NCI-H146 treated with DMSO at 0.1 percent for 48 hours (cell line): ENCODE results near the gene MAP3K4.

Experiments used
- DNase-seq: peaks from one replicate; lab custom pipeline; 2025; ENCODE audit not compliant: unreplicated experiment; lab: John Stamatoyannopoulos, UW

Gene MAP3K4

GRCh38 chr6:161138543-161139303 is 147.2 kb downstream of the MAP3K4 start:
- no peak for DNase-seq

GRCh38 chr6:161139304-161139765 is 147.8 kb downstream of the MAP3K4 start:
- DNase-seq: no peak

DNA sequence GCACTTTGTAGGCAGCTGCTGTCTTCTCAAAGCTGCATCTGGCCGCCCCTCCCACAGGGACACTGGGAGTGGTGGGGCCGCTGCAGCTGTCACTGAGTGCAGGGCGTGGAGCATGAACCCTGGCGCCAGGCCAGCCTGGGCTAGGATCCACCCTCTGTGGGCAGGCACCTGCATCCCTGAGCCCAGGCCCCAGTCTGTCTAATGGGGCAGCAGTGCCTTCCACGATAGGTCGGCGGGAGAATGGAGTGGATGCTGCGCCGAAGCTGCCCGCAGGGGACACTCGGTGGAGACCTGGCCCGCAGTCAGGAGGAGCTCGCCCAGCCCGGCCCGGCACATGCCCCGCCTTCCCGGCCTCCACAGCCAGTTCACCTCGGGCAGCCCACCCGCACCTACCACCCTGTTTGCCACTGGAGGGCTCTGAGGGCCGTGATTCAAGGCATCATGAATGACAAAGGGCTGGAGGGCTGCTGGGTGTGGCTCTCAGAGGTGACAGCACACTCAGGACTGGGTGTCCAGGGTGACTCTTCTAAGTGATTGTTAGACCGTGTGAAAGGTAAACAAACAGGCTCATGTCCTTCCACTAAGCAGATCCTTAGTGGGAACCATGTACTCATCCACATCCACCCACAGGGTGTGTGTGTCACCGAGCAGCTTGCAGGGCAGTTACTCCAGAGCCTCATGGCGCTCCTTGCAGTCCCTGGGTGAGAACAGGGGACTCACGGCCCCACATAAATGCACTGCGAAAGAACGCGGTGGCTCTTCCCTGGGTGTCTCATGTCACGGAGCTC is 148.4 kb downstream of the MAP3K4 start:
- DNase-seq: no peak

- no peak for DNase-seq
Measured at GRCh38 chr6:161140554-161140875, 148.9 kb downstream of the MAP3K4 start.

- peak; percentile 9 for DNase-seq
Measured at GRCh38 chr6:161141173-161141572, 149.6 kb downstream of the MAP3K4 start.

GRCh38 chr6:161142957-161143296 is 151.4 kb downstream of the MAP3K4 start:
- DNase-seq: no peak

DNA sequence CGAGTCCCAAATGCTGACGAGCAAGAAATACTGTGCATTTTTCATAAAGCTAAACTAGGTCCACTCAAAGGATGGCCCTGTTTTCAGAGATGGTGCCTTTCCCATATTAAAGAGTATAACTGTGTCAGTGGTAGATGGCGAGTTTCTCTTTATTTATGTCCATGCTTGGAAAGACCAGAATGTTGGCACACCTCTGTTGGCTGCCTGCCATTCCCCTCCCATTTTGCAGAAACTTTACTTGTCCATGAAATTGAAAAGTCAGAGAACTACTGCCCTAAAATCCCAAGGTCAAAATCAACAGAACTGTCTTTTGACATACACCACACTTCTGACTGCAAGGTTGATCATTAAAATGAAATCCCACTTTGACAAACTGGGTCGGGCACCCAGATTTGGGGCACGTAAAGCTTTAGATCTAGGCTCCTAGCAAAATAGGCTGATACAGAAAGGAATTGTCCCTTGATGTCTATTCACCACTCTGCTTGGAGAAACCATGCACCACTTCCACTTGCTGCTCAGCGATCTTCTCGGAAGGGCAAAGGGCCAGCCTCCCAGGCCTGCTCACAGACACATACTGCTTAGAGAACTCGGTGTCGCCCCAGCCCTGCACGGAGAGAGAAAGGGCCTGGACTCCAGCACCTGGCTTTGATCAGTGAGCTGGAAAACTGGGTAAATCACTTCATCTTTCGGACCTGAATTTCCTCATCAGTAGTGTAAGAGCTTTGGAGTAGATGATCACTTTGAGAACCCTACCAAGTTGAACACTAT is 152.3 kb downstream of the MAP3K4 start:
- no peak for DNase-seq

GRCh38 chr6:161150136-161150535 is 158.6 kb downstream of the MAP3K4 start:
- no peak for DNase-seq

DNA sequence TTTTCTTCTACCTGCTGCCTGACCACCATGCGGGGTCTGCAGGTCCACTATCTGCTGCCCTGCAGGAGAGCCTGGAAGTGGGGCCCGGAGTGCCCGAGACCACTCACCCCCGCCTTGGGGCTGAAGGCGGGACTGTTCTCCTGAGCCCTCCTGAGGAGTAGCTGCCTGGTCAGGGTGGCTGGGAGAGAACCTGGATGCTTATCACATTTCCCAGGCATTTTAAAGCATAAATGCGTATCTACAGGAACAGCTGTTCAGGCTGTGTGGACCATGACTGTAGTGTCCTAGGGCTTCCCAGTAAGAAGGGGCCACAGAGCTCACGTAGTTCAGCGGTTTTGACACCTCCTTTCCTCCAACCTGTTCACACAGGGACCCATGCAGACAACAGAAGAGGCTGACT is 159.0 kb downstream of the MAP3K4 start:
- DNase-seq: no peak

DNA sequence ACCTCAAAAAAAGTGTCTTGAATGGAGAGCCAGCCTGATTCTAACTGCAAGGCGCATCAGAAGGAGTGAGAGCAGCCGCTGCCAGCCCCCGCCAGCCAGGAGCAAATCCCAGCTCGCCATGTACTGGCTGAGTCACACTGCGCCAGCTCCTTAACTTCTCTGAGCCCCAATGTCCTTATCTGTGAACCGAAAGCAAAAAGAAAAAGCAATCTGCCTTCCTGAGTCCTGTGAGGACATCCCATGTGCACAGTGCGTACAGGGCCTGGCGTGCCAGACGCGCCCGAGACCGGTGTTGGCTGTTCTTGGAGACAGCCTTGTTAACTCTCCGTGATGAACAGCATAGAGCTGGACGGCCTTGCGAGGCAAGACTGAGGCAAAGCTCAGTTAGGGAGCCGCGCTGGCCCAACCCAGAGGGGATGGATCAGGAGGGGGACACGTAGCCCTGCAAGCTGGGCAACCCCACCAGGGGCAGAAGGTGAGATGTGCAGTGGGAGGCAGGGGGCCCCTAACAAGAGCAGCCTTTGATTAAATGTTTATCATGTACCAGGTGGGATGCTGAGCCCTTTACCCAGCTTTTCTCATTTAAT is 159.6 kb downstream of the MAP3K4 start:
- no peak for DNase-seq

GRCh38 chr6:161151660-161152526 is 160.3 kb downstream of the MAP3K4 start:
- no peak for DNase-seq

DNA sequence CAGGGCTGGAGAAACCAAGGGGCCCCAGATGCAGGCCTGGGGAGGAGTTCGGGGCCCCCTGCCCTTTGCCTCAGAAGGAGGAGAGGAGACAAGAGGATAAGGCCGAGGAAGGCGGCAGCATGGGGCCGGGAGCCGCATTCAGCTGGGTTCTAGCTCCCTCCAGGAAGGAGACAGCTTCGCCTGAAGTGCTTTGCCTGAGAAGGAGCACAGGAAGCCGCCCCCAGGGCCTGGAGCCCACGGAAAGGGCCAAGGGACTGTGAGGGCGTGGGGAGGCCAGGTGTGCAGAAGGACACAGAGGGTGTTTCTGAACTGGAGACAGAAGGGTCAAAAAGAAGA is 160.9 kb downstream of the MAP3K4 start:
- no peak for DNase-seq

DNA sequence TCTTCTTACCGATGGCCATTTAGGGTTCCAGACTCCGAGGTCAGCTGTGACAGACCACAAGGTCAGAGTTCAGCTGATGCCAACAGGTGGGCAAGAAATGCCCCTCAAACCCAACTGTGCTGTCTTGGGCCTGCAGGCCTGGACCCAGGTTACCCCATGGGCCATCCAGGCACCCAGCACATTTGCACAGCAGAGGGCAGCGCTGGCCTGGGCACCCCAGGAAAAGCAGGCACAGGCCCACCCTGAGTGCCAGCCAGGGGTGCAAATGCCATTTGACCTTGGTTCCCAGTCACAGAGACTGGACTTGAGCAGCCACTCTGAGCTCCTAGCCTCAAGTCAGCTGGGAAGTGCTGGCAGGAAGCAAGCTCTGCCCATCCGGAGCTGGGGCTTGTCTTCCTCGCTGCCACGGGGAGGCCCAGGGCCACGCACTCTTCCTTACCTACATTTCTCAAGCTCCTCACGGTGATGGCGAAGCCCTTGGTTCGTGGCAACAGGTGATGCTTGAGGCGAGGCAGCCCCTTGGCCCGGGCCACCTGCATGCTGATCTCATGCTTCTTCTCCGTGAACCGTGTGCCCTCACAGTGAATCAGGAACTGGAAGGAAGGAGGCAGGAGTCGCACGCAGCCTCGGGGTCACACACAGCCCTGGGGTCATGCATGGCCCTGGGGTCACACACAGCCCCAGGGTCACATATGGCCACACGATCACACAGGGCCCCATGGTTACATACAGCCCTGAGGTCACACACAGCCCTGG is 161.5 kb downstream of the MAP3K4 start:
- DNase-seq: no peak

GRCh38 chr6:161153725-161154124 is 162.2 kb downstream of the MAP3K4 start:
- no peak for DNase-seq

DNA sequence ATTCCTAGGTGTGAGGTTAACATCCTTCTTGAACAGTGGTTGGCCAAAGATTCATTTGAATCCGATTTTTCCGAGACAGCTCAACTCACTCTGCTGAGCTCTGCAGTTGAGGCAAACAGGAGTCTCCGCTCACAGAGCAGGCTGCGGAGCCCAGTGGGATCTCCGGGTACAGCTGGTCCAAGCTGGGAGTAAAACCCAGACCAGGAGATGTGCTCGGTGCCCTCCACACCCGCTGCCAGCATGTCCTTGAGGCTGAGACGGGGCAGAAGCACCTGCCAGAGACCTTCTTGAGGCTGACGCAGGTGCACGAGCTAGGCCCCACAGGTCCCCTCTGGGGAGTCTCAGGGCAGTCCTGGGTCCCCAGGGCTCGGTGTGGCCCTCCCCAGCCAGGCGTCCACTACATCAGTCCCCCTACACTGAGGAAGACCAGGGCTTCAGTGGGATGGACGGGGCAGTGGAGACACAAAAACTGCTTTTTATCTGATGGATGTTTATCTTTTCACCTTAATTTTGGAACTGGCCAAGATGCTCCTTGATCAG is 163.3 kb downstream of the MAP3K4 start:
- DNase-seq: no peak

DNA sequence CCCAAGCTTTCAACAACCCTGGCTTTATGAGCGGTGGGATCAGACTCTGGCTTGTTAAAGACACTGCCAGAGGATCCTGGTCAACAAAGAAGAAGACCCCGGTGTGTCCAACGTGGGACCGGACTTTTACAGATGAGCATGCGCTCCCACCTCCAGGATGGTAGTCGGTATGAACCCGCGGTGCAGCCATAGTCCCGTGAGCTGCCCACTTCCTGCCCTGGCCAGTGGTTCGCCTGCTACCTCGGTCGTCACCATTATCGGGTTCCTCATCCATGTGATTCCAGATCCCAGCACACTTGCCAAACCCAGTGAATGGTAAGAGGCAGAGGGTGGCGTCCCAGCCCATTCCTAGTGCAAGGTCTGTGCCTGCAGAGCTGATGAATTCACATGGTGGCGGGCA is 169.6 kb downstream of the MAP3K4 start:
- DNase-seq: no peak

- no peak for DNase-seq
Measured at GRCh38 chr6:161161889-161162624, 170.5 kb downstream of the MAP3K4 start.

DNA sequence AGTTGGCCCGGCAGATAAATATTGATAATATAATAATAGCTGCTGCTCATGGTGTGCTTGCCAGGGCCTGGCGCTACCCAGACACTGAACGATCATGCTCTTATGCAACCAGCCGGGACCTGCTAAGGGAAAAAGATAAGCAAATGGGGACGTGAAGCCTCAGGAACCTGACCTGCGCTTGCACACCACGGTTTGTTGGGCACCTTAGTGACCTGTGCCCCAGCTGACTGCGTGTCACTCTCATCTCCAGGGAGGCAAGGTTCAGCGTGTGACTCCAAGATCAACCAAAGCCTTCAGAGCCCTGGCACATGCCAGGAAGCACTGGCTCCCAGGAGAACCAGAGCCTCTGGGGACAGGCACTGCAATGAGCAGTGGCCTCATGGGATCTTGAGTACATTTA is 171.2 kb downstream of the MAP3K4 start:
- DNase-seq: no peak
